ENCODE results near the gene CXCL14.
"Not testable (repeated sequence)": the region's sequence is repeated elsewhere in the genome, so short reads cannot be mapped to it uniquely, and the experiment has no call there.

CXCL14 gene

GRCh38 chr5:135543485-135544304, 35.1 kb downstream of the CXCL14 start:
- no peak for DNase-seq (ENCODE audit: low read depth in 2 of 2)

DNA sequence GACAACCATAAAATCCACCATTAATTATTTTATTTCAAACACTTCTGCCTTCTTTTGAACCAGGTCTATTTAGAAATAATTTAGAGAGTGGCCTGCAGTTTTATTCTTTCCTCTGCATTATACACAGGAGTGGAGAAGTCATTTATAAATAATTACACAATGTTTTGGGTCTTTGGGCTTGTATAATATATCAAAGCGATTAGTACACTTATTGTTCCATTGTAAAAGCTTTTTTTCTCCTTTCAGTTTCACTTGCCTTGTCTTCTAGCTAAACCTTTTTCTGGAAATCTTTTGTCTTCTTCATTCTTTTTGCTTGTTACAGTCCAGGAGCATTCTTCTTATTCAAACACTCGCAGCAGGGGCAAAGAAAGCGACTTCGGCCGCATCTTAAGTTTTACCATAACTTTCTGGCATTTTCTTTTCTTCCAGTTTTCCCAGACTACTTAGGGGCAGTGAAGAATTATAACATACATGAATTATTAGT, 35.7 kb downstream of the CXCL14 start:
- DNase-seq (ENCODE audit: low read depth in 2 of 2): no peak

- DNase-seq (ENCODE audit: low read depth in 2 of 2): no peak
Measured at GRCh38 chr5:135541807-135542502, 36.8 kb downstream of the CXCL14 start.

- DNase-seq (ENCODE audit: low read depth in 2 of 2): no peak
Measured at GRCh38 chr5:135539430-135540005, 39.3 kb downstream of the CXCL14 start.

GRCh38 chr5:135538261-135538660, 40.5 kb downstream of the CXCL14 start:
- DNase-seq (ENCODE audit: low read depth in 2 of 2): no peak

GRCh38 chr5:135537745-135538144, 41.0 kb downstream of the CXCL14 start:
- DNase-seq (ENCODE audit: low read depth in 2 of 2): no peak

GRCh38 chr5:135537271-135537670, 41.5 kb downstream of the CXCL14 start:
- DNase-seq (ENCODE audit: low read depth in 2 of 2): no peak

GRCh38 chr5:135535820-135536801, 42.7 kb downstream of the CXCL14 start, which contains the start of gene NEUROG1:
Gene NEUROG1, minus strand, starts transcription at chr5:135535964. Its CDS starts 274 bp downstream, at chr5:135535690.
- no peak for DNase-seq (ENCODE audit: low read depth in 2 of 2)

DNA sequence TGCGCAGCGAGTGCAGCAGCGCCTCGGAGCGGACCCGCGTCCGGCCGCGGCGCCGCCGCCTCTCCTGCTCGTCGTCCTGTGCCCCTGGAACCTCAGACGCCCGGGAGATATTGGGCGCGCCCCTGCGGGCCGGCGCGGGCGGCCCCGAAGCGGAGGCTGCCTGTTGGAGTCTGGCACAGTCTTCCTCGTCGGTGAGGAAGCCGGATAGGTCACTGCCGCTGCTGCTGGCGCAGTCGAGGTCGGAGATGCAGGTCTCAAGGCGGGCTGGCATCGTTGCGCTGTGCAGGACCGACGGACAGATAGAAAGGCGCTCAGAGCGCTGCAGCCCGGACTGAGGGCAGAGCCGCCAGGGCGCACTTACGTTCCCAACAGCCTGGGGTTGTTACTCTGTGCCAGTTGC, 43.4 kb downstream of the CXCL14 start:
- no peak for DNase-seq (ENCODE audit: low read depth in 2 of 2)

- DNase-seq (ENCODE audit: low read depth in 2 of 2): no peak
Measured at GRCh38 chr5:135534609-135535419, 44.0 kb downstream of the CXCL14 start.

- no peak for DNase-seq (ENCODE audit: low read depth in 2 of 2)
Measured at GRCh38 chr5:135533794-135534193, 45.0 kb downstream of the CXCL14 start.

GRCh38 chr5:135533334-135533733, 45.5 kb downstream of the CXCL14 start:
- DNase-seq (ENCODE audit: low read depth in 2 of 2): no peak

GRCh38 chr5:135529576-135529975, 49.2 kb downstream of the CXCL14 start:
- not testable (repeated sequence) for DNase-seq (ENCODE audit: low read depth in 2 of 2)

- no peak for DNase-seq (ENCODE audit: low read depth in 2 of 2)
Measured at GRCh38 chr5:135526924-135527323, 51.9 kb downstream of the CXCL14 start.

DNA sequence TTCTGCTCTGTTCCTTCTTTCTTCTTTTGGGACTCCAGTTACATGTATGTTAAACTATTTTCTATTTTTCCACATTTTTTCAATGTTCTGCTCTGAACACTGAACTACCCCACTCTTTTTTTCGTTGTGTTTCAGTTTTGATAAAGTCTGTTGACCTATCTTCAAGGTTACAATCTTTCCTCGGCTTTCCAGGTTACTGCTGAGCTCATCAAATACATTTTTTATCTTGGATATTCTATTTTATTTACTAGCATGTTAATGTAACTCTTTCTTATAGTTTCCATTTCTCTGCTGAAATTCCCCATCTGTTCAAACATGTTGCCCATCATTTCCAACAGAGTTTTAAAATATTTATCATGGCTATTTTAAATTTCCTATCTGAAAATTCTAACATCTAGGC, 56.8 kb downstream of the CXCL14 start:
- DNase-seq (ENCODE audit: low read depth in 2 of 2): no peak
